Thymus (tissue), 11 donors: ENCODE measurements around the gene SLC4A4. TPM values are rescaled to one million over a fixed set of nuclear protein-coding genes. Genes with fewer than 3 reads are reported as not detected.

Experiments used
- DNase-seq, 9 donors: peaks; one replicate each; pipeline ENCODE4 v3.0.0-alpha.2; 2013; ENCODE audit warnings: low spot score in 9 of 9, low read depth in 6 of 9, missing footprints in 1 of 9
- H3K27ac ChIP-seq, 2 donors: one replicate each; pipeline ENCODE4 v1.5.1; 2013; ENCODE audit warnings: control low read depth in 1 of 2, low read depth in 1 of 2, low read length in 1 of 2, mild to moderate bottlenecking in 1 of 2, moderate library complexity in 1 of 2
- H3K27me3 ChIP-seq, 2 donors: one replicate each; pipeline ENCODE4 v1.5.1; 2013; ENCODE audit warnings: low read length in 1 of 2; ENCODE audit not compliant: control insufficient read depth in 2 of 2, insufficient read depth in 1 of 2
- H3K36me3 ChIP-seq, 2 donors: one replicate each; pipeline ENCODE4 v1.5.1; 2013; ENCODE audit warnings: low read length in 1 of 2, mild to moderate bottlenecking in 1 of 2, moderate library complexity in 1 of 2; ENCODE audit not compliant: control insufficient read depth in 2 of 2, insufficient read depth in 2 of 2
- H3K4me1 ChIP-seq, 2 donors: one replicate each; pipeline ENCODE4 v1.5.1; 2013; ENCODE audit warnings: low read length in 2 of 2; ENCODE audit not compliant: control insufficient read depth in 2 of 2, insufficient read depth in 2 of 2
- H3K4me3 ChIP-seq, 2 donors: one replicate each; pipeline ENCODE4 v1.5.1; 2013; ENCODE audit warnings: low read length in 2 of 2, control low read depth in 1 of 2, mild to moderate bottlenecking in 1 of 2
- H3K9me3 ChIP-seq, 2 donors: one replicate each; pipeline ENCODE4 v1.5.1; 2013; ENCODE audit warnings: low read length in 1 of 2, mild to moderate bottlenecking in 1 of 2; ENCODE audit not compliant: control insufficient read depth in 2 of 2, insufficient read depth in 1 of 2
- WGBS: extraction: QIAGEN DNeasy Blood & Tissue Kit; methylation state at CpG from one replicate; pipeline ENCODE4 v1.1.7; 2013; 5-methylcytosine and 5-hydroxymethylcytosine counted together
- polyA plus RNA-seq: library from polyadenylated mRNA; stranded (reverse); fragments of 200-250 nt; gene quantifications from one replicate; pipeline ENCODE4 v1.2.3, GENCODE V29; 2013
- total RNA-seq: library from RNA; stranded (reverse); fragments of 120-200 nt; gene quantifications from one replicate; pipeline ENCODE4 v1.2.4, GENCODE V29; 2013
- donor health status: healthy.

SLC4A4 gene
- total and polyA plus RNA-seq, 2 donors = 1.7 to 6.8 TPM

DNA sequence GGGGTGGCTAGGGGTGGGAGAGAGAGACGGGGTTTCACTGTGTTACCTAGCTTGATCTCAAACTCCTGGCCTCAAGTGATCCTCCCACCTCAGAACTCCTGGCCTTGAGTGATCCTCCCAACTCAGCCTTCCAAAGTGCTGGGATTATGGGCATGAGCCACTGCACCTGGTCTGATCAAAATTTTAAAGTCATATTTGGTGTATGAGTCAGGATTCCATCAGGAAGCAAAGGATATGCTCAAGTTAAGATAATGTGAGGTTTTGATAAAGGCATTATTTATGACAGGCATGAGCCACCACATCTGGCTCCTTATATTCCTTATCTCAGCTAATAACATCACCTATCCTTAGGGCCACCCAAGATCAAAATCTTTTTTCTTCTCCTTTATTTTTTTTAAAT, 182.0 kb downstream of the SLC4A4 start:
- WGBS = 95% methylated on average over 1 of the region's 1 CpG
- peaks cover 0 to 3% of the 10 kb centered on the region in 2 donors for H3K9me3 ChIP-seq
- DNase-seq = no peak

DNA sequence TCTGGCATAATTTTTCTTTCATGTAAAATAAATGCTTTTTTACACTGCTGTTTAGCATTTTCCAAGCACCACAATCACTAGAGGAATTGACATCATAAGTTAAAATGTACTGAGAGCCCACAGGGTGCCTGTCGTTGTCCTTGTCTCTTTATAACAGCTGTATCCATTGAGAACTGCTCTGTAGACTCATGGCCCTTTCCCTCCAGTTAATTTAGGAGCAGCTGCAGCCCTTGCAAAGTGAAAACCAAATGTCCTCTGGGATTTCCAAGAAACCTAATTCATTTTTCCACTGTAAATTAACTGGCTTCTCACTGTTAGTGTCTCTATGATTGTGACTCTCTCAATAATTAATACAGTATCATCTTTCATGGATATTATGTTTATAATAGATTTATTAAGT, 185.9 kb downstream of the SLC4A4 start:
- no peak for DNase-seq
- WGBS = 95% methylated on average over 1 of the region's 1 CpG
- Histone ChIP-seq H3K27me3 (no peaks in the 10 kb centered on the region), H3K4me3 (no peak overlapping the region), H3K4me1 (no peaks in the 10 kb centered on the region), H3K27ac (no peak overlapping the region), H3K36me3 (no peaks in the 10 kb centered on the region), H3K9me3 (no peaks in the 10 kb centered on the region)

More for the DNA sequence above, 182.0 kb downstream of the SLC4A4 start:
- no peak overlapping the region for H3K27ac ChIP-seq
- H3K36me3 ChIP-seq = no peaks in the 10 kb centered on the region
- no peaks in the 10 kb centered on the region for H3K4me1 ChIP-seq
- H3K4me3 ChIP-seq = no peak overlapping the region
- H3K27me3 ChIP-seq = no peaks in the 10 kb centered on the region

DNA sequence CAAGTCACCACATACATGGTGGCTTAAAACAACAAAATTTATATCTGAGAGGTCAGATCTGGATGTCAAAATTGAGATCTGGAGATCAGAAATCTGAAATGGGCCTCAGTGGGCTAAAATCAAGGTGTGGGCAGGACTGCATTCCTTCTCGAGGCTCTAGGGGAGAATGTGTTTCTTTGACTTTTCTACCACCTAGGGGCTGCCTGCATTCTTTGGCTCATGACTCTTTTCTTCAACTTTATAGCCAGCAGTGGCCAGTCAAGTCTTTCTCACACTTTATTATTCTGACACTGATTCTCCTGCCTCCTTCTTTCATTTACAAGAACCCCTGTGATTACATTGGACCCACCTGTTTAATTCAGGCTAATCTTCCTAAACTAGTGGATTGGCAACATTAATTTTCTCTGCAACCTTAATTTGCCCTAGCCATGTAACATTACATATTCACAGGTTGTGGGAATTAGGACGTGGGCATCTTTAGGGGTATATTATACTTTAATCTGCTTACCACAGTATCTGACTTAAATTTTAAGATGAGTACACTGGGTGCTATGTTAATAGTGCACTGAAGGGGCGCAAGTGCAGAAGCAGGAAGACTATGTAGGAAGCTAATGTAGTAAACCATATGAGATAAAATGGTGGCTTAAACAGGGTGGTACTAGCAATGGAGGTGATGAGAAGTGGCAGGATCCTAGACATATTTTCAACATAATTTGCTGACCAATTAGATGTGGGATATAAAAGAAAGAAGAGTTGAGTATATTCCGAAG, 188.0 kb downstream of the SLC4A4 start:
- H3K4me1 ChIP-seq = no peaks in the 10 kb centered on the region
- no peak for DNase-seq
- H3K27me3 ChIP-seq = no peaks in the 10 kb centered on the region
- H3K36me3 ChIP-seq = no peaks in the 10 kb centered on the region
- no peaks in the 10 kb centered on the region for H3K9me3 ChIP-seq
- 92% methylated on average over 4 of the region's 4 CpGs for WGBS
- H3K27ac ChIP-seq = no peak overlapping the region
- no peak overlapping the region for H3K4me3 ChIP-seq

DNA sequence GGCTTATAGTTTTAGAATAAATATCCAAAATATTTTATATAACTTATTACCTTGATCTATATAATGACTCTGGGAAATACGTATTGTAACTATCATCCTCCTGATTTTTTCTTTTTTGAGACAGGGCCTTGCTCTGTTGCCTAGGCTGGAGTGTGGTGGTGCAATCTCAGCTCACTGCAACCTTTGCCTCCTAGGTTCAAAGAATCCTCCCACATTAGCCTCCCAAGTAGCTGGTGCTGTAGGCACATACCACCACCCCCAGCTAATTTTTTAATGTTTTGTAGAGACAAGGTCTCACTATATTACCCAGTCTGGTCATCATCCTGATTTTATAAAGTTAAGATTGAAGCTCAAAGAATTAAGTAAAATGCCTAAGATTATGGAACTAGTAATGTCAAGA, 193.6 kb downstream of the SLC4A4 start:
- Histone ChIP-seq H3K36me3 (no peaks in the 10 kb centered on the region), H3K4me1 (no peaks in the 10 kb centered on the region), H3K27ac (no peak overlapping the region), H3K9me3 (no peaks in the 10 kb centered on the region), H3K4me3 (no peak overlapping the region), H3K27me3 (no peaks in the 10 kb centered on the region)
- no peak for DNase-seq
- 97% methylated on average over 1 of the region's 1 CpG for WGBS

DNA sequence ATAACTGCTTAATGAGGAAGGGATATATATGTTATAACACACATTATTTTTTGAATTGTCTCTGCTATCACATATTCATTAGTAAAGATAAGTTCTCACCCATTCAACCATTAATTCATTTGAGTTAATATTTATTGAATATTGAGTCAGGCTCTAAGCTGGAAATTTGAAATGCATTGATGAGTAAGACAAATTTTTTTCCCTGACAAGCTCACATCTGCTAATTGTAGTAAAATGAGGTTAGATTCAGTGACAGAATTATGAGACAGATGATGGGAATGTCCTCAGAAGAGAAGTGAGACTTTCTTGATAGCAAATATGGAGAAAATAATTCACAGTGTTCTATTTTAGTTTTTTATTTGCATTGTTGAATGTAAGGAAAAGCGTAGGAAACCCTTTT, 194.3 kb downstream of the SLC4A4 start:
- no peak for DNase-seq
- H3K4me1 ChIP-seq = no peaks in the 10 kb centered on the region
- H3K27ac ChIP-seq = no peak overlapping the region
- 99% methylated on average over 1 of the region's 1 CpG for WGBS
- H3K4me3 ChIP-seq = no peak overlapping the region
- no peaks in the 10 kb centered on the region for H3K27me3 ChIP-seq
- H3K9me3 ChIP-seq = no peaks in the 10 kb centered on the region
- no peaks in the 10 kb centered on the region for H3K36me3 ChIP-seq

DNA sequence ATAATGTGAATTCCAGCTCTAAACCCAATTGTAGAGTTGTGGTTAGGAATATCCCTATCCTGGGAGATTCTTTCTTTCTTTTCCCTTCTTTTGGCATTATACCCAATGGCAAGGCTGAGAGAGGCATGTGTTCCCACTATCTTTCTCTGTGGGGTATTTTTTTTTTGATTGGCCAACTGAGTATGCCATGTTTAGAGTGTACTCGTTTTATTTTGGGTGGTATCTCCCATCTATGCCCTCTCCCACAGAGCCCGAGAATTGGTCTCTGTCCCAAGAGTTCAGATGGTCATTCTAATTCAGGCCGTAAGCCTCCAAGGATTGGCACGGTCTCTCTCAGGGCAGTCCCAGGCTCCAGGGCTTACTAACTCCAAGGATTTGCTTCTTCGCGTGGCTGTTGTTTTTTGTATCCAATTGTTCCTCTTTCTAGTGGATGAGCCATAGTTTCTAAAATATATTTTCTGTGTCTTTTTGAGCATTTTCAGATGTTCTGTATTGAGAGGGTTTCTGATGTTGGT, 198.8 kb downstream of the SLC4A4 start:
- DNase-seq = no peak
- no peaks in the 10 kb centered on the region for H3K27me3 ChIP-seq
- no peaks in the 10 kb centered on the region for H3K4me1 ChIP-seq
- WGBS = 98% methylated on average over 6 of the region's 6 CpGs
- H3K36me3 ChIP-seq = no peaks in the 10 kb centered on the region
- no peaks in the 10 kb centered on the region for H3K9me3 ChIP-seq
- no peak overlapping the region for H3K4me3 ChIP-seq
- no peak overlapping the region for H3K27ac ChIP-seq

DNA sequence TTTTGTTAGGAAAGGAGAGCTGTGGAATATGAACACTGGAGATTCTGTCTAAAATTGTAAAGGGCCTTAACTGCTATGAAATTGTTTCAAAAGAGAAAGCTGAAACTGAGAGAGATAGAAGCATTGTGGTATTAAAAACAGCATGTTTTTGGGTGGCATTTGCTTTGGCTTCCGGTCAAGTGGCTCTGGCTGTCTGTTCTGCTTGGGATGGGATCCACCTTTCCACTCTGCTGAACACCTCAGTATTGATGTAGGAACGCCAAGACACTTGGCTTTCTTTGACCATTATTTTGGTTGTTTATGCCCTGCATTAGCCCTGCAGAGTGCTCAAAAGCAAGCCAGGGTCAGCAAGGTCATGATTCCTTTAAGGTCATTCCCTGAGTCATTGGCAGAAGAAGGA, 199.7 kb downstream of the SLC4A4 start:
- 94% methylated on average over 2 of the region's 2 CpGs for WGBS
- H3K27me3 ChIP-seq = no peaks in the 10 kb centered on the region
- no peaks in the 10 kb centered on the region for H3K4me1 ChIP-seq
- no peak overlapping the region for H3K4me3 ChIP-seq
- no peaks in the 10 kb centered on the region for H3K36me3 ChIP-seq
- no peak for DNase-seq
- H3K9me3 ChIP-seq = no peaks in the 10 kb centered on the region
- no peak overlapping the region for H3K27ac ChIP-seq

DNA sequence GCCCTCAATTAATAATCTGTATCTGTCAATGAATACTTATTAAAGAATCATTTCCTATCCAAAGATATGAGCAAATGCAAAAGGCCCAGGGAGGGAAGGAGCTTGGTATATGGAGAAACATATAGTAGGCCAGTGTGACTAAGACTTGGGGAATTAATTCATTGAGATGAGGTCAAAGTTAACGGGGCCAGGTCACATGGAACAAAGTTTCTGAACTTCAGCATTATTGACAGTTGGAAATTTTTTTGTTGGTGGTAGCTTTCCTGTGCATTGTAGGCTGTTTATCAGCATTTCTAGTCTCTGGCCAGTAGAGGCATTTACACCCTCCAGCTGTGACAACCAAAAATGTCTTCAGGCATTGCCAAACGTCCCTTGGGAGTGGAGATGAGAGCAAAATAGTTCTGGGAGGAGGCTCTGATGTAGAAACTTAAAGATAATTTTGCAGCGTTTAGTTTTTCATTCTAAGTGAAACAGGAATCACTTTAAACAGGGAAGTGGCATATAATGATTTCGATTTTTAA, 202.0 kb downstream of the SLC4A4 start:
- no peaks in the 10 kb centered on the region for H3K36me3 ChIP-seq
- no peak overlapping the region for H3K4me3 ChIP-seq
- H3K27me3 ChIP-seq = no peaks in the 10 kb centered on the region
- DNase-seq = no peak
- H3K9me3 ChIP-seq = no peaks in the 10 kb centered on the region
- no peaks in the 10 kb centered on the region for H3K4me1 ChIP-seq
- no peak overlapping the region for H3K27ac ChIP-seq
- WGBS = 72% methylated on average over 4 of the region's 4 CpGs

DNA sequence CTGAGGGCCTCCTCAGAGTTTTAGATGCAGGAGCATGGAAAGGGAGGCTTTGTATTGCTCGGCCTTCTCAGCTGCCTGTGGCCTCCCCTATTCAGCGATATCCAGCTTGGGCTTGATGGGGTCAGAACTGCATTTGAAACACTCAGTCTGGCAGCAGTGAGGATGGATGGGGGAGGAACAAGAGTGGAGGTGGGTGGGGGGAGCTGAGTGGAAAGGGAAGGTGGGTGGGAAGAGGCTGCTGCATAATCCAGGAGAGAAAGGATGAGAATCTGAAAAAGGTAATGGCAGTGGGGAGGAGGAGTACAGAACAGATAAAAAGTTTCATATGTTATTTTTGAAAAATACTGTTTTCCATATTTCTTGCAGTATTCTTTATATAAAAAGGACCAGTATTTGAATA, 202.7 kb downstream of the SLC4A4 start:
- Histone ChIP-seq H3K9me3 (no peaks in the 10 kb centered on the region), H3K36me3 (no peaks in the 10 kb centered on the region), H3K27me3 (no peaks in the 10 kb centered on the region), H3K4me3 (no peak overlapping the region), H3K27ac (no peak overlapping the region), H3K4me1 (no peaks in the 10 kb centered on the region)
- WGBS = 99% methylated on average over 2 of the region's 2 CpGs
- DNase-seq = no peak
